ENCODE measurements around the gene GOLGB1. TPM values are rescaled to one million over a fixed set of nuclear protein-coding genes. Genes with fewer than 3 reads are reported as not detected.

The GOLGB1 gene
- total and polyA plus RNA-seq, 10 donors = 7.2 to 87.0 (median 47.8) TPM

GRCh38 chr3:121627211-121627610, 122.3 kb downstream of the GOLGB1 start:
- no peaks in the 10 kb centered on the region for H3K27me3 ChIP-seq (replicated peaks in 1 of 7)
- intact Hi-C loops (cut with DNase I; ENCODE audit: low total_unique reads) = no loop called here
- no peak overlapping the region for H3K4me3 ChIP-seq
- WGBS, 5 donors = 90 to 97% (median 92%) methylated on average over 4 of the region's 4 CpGs
- no peak overlapping the region for H3K27ac ChIP-seq
- peaks cover 0 to 41% (median 19%) of the 10 kb centered on the region in 6 donors for H3K36me3 ChIP-seq
- H3K4me1 ChIP-seq = no peaks in the 10 kb centered on the region
- TF ChIP-seq POLR2A (IDR thresholded peaks at IDR 0.05) = no peak
- no peak for TF ChIP-seq POLR2AphosphoS5 (IDR thresholded peaks at IDR 0.05)
- TF ChIP-seq, protein P1, sequence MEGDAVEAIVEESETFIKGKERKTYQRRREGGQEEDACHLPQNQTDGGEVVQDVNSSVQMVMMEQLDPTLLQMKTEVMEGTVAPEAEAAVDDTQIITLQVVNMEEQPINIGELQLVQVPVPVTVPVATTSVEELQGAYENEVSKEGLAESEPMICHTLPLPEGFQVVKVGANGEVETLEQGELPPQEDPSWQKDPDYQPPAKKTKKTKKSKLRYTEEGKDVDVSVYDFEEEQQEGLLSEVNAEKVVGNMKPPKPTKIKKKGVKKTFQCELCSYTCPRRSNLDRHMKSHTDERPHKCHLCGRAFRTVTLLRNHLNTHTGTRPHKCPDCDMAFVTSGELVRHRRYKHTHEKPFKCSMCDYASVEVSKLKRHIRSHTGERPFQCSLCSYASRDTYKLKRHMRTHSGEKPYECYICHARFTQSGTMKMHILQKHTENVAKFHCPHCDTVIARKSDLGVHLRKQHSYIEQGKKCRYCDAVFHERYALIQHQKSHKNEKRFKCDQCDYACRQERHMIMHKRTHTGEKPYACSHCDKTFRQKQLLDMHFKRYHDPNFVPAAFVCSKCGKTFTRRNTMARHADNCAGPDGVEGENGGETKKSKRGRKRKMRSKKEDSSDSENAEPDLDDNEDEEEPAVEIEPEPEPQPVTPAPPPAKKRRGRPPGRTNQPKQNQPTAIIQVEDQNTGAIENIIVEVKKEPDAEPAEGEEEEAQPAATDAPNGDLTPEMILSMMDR (IDR thresholded peaks at IDR 0.05 in 8 of 11, conservative IDR thresholded peaks at IDR 0.05 in 3 of 11) = no peak
- H3K9me3 ChIP-seq = no peaks in the 10 kb centered on the region
- DNase-seq = no peak

GRCh38 chr3:121626495-121626894, 123.0 kb downstream of the GOLGB1 start:
- 94 to 98% (median 95%) methylated on average over 4 of the region's 4 CpGs for WGBS, 5 donors
- H3K36me3 ChIP-seq = peaks cover 0 to 34% (median 12%) of the 10 kb centered on the region in 6 donors
- TF ChIP-seq, protein P1 (IDR thresholded peaks at IDR 0.05 in 8 of 11, conservative IDR thresholded peaks at IDR 0.05 in 3 of 11) = no peak
- TF ChIP-seq POLR2AphosphoS5 (IDR thresholded peaks at IDR 0.05) = no peak
- no peak for TF ChIP-seq POLR2A (IDR thresholded peaks at IDR 0.05)
- H3K4me3 ChIP-seq = no peak overlapping the region
- no peaks in the 10 kb centered on the region for H3K27me3 ChIP-seq (replicated peaks in 1 of 7)
- no peaks in the 10 kb centered on the region for H3K9me3 ChIP-seq
- no peak overlapping the region for H3K27ac ChIP-seq
- intact Hi-C loops (cut with DNase I; ENCODE audit: low total_unique reads) = no loop called here
- no peaks in the 10 kb centered on the region for H3K4me1 ChIP-seq
- DNase-seq = no peak

- Histone ChIP-seq H3K4me1 (no peaks in the 10 kb centered on the region), H3K27ac (no peak overlapping the region), H3K4me3 (no peak overlapping the region), H3K27me3 (replicated peaks in 1 of 7) (no peaks in the 10 kb centered on the region), H3K36me3 (peaks cover 0 to 12% (median 0%) of the 10 kb centered on the region in 6 donors), H3K9me3 (no peaks in the 10 kb centered on the region)
- intact Hi-C loops (cut with DNase I; ENCODE audit: low total_unique reads) = no loop called here
- DNase-seq = no peak
- TF ChIP-seq POLR2AphosphoS5 (IDR thresholded peaks at IDR 0.05) = no peak
- no peak for TF ChIP-seq POLR2A (IDR thresholded peaks at IDR 0.05)
- TF ChIP-seq, protein P1 (IDR thresholded peaks at IDR 0.05 in 8 of 11, conservative IDR thresholded peaks at IDR 0.05 in 3 of 11) = no peak
- 73 to 81% (median 75%) methylated on average over 14 of the region's 14 CpGs for WGBS, 5 donors
Measured at GRCh38 chr3:121624147-121624899, 125.2 kb downstream of the GOLGB1 start.

- Histone ChIP-seq H3K27me3 (replicated peaks in 1 of 7) (no peaks in the 10 kb centered on the region), H3K4me3 (no peak overlapping the region), H3K4me1 (no peaks in the 10 kb centered on the region), H3K9me3 (no peaks in the 10 kb centered on the region), H3K27ac (no peak overlapping the region), H3K36me3 (no peaks in the 10 kb centered on the region)
- 88 to 94% (median 92%) methylated on average over 6 of the region's 6 CpGs for WGBS, 5 donors
- TF ChIP-seq, protein P1 (IDR thresholded peaks at IDR 0.05 in 8 of 11, conservative IDR thresholded peaks at IDR 0.05 in 3 of 11) = no peak
- TF ChIP-seq POLR2AphosphoS5 (IDR thresholded peaks at IDR 0.05) = no peak
- no peak for TF ChIP-seq POLR2A (IDR thresholded peaks at IDR 0.05)
- DNase-seq = no peak
- intact Hi-C loops (cut with DNase I; ENCODE audit: low total_unique reads) = no loop called here
Measured at GRCh38 chr3:121621491-121621890, 128.1 kb downstream of the GOLGB1 start.
